Measurements from ENCODE around the gene SLC27A2.
A peak's percentile ranks its signal among the peaks of the same experiment; 100 is the strongest.
"Not testable (repeated sequence)": the region's sequence is repeated elsewhere in the genome, so short reads cannot be mapped to it uniquely, and the experiment has no call there.

SLC27A2 gene

GRCh38 chr15:50164458-50164857 is 17.5 kb upstream of the SLC27A2 start:
- DNase-seq, result no peak

- DNase-seq, result no peak
Measured at GRCh38 chr15:50166216-50166615, 15.8 kb upstream of the SLC27A2 start.

- no peak for DNase-seq
Measured at GRCh38 chr15:50167110-50167509, 14.9 kb upstream of the SLC27A2 start.

GRCh38 chr15:50168379-50168778 is 13.6 kb upstream of the SLC27A2 start:
- no peak for DNase-seq

- DNase-seq, result no peak
Measured at GRCh38 chr15:50168783-50169411, 13.1 kb upstream of the SLC27A2 start.

GRCh38 chr15:50172360-50172895 is 9.6 kb upstream of the SLC27A2 start:
- not testable (repeated sequence) for DNase-seq

- no peak for DNase-seq
Measured at GRCh38 chr15:50176869-50177268, 5.1 kb upstream of the SLC27A2 start.

GRCh38 chr15:50180091-50180490 is 1.9 kb upstream of the SLC27A2 start:
- DNase-seq, result no peak

GRCh38 chr15:50180582-50180981 is 1.4 kb upstream of the SLC27A2 start:
- no peak for DNase-seq

- peak; percentile 76 for DNase-seq
Measured at GRCh38 chr15:50181201-50181968, 611 bp upstream of the SLC27A2 start.

GRCh38 chr15:50182219-50183013 is 420 bp downstream of the SLC27A2 start:
- peak; percentile 81 for DNase-seq

GRCh38 chr15:50183112-50183794 is 1.3 kb downstream of the SLC27A2 start:
- DNase-seq, result peak; percentile 8

- no peak for DNase-seq
Measured at GRCh38 chr15:50184863-50185504, 3.0 kb downstream of the SLC27A2 start.

- no peak for DNase-seq
Measured at GRCh38 chr15:50186090-50186489, 4.1 kb downstream of the SLC27A2 start.

GRCh38 chr15:50186752-50187151 is 4.8 kb downstream of the SLC27A2 start:
- no peak for DNase-seq

- DNase-seq, result no peak
Measured at GRCh38 chr15:50187525-50187924, 5.5 kb downstream of the SLC27A2 start.

- DNase-seq, result no peak
Measured at GRCh38 chr15:50187997-50188396, 6.0 kb downstream of the SLC27A2 start.

GRCh38 chr15:50188793-50189192 is 6.8 kb downstream of the SLC27A2 start:
- DNase-seq, result not testable (repeated sequence)

- DNase-seq, result no peak
Measured at GRCh38 chr15:50189633-50190032, 7.6 kb downstream of the SLC27A2 start.

- no peak for DNase-seq
Measured at GRCh38 chr15:50190166-50190570, 8.2 kb downstream of the SLC27A2 start.

- DNase-seq, result no peak
Measured at GRCh38 chr15:50190723-50191122, 8.7 kb downstream of the SLC27A2 start.

- no peak for DNase-seq
Measured at GRCh38 chr15:50192164-50192563, 10.2 kb downstream of the SLC27A2 start.

Data from retina (tissue), 1 donor.